Measurements from ENCODE around the gene PHF11.

- TF ChIP-seq TAF1 (IDR thresholded peaks at IDR 0.05; ENCODE audit: low read depth) (no peak), EP300 (IDR thresholded peaks at IDR 0.05; ENCODE audit: borderline replicate concordance) (no peak), RAD21 (IDR thresholded peaks at IDR 0.05; ENCODE audit: low read depth) (no peak)
Observed at GRCh38 chr13:49561062-49561410, 65.3 kb downstream of the PHF11 start.
